Neural progenitor cell (in vitro differentiated cells): ENCODE data around the gene BBS1. TPM values are rescaled to one million over a fixed set of nuclear protein-coding genes. Genes with fewer than 3 reads are reported as not detected.
A peak's percentile ranks its signal among the peaks of the same experiment; 100 is the strongest.

Experiments used
- DNase-seq: peaks from one replicate; pipeline ENCODE4 v3.0.0-alpha.2; 2016; ENCODE audit warnings: low spot score
- H2AFZ ChIP-seq: fragments of 200-600 bp; sonication (generic); replicated peaks from 2 replicates; pipeline ENCODE4 v1.6.1; 2016; ENCODE audit warnings: antibody characterized with exemption
- H3F3A ChIP-seq: fragments of 200-600 bp; sonication (generic); 2 replicates; pipeline ENCODE4 v1.6.1; 2016; ENCODE audit warnings: antibody characterized with exemption, low read depth
- H3K27ac ChIP-seq: fragments of 200-600 bp; sonication (generic); 2 replicates; pipeline ENCODE4 v1.5.1; 2016; ENCODE audit warnings: mild to moderate bottlenecking
- H3K27me3 ChIP-seq: fragments of 200-600 bp; sonication (generic); 2 replicates; pipeline ENCODE4 v1.6.1; 2016; ENCODE audit warnings: mild to moderate bottlenecking, moderate library complexity
- H3K36me3 ChIP-seq: fragments of 200-600 bp; sonication (generic); 2 replicates; pipeline ENCODE4 v1.5.1; 2016
- H3K4me1 ChIP-seq: fragments of 200-600 bp; sonication (generic); 2 replicates; pipeline ENCODE4 v1.6.1; 2016; ENCODE audit warnings: mixed run types
- H3K4me2 ChIP-seq: fragments of 200-600 bp; sonication (generic); 2 replicates; pipeline ENCODE4 v1.6.1; 2016
- H3K4me3 ChIP-seq: fragments of 200-600 bp; sonication (generic); 2 replicates; pipeline ENCODE4 v1.5.1; 2016
- H3K79me2 ChIP-seq: fragments of 200-600 bp; sonication (generic); 2 replicates; pipeline ENCODE4 v1.6.1; 2016; ENCODE audit warnings: low read depth
- H3K9ac ChIP-seq: fragments of 200-600 bp; sonication (generic); 2 replicates; pipeline ENCODE4 v1.6.1; 2016
- H3K9me3 ChIP-seq: fragments of 200-600 bp; sonication (generic); 2 replicates; pipeline ENCODE4 v1.5.1; 2016; ENCODE audit warnings: low read depth
- H4K20me1 ChIP-seq: fragments of 200-600 bp; sonication (generic); 2 replicates; pipeline ENCODE4 v1.6.1; 2016; ENCODE audit warnings: low read depth
- H3K27ac Mint-ChIP-seq: 3 replicates; pipeline ENCODE4 v1.8.0; 2021; ENCODE audit warnings: mixed read lengths
- H3K27me3 Mint-ChIP-seq: 2 replicates; pipeline ENCODE4 v1.8.0; 2022; ENCODE audit warnings: low read depth, mild to moderate bottlenecking, inconsistent platforms, moderate library complexity, mixed read lengths; ENCODE audit not compliant: insufficient read depth
- H3K36me3 Mint-ChIP-seq: 3 replicates; pipeline ENCODE4 v1.8.0; 2021; ENCODE audit warnings: mixed read lengths
- H3K4me1 Mint-ChIP-seq: 3 replicates; pipeline ENCODE4 v1.8.0; 2021; ENCODE audit warnings: mixed read lengths
- H3K4me3 Mint-ChIP-seq: 3 replicates; pipeline ENCODE4 v1.8.0; 2021; ENCODE audit warnings: mild to moderate bottlenecking, moderate library complexity, mixed read lengths
- H3K9me3 Mint-ChIP-seq: 3 replicates; pipeline ENCODE4 v1.8.0; 2020; ENCODE audit warnings: mixed read lengths
- CTCF ChIP-seq: fragments of 200-600 bp; sonication (generic); IDR thresholded peaks from 2 replicates; pipeline ENCODE4 v1.5.1; 2017; ENCODE audit warnings: antibody characterized with exemption, mild to moderate bottlenecking
- EZH2 ChIP-seq: fragments of 200-600 bp; sonication (generic); IDR thresholded peaks from 2 replicates; pipeline ENCODE4 v1.6.1; 2017; ENCODE audit warnings: antibody characterized with exemption, mild to moderate bottlenecking, moderate library complexity
- EZH2phosphoT487 ChIP-seq: fragments of 200-600 bp; sonication (generic); IDR thresholded peaks from 2 replicates; pipeline ENCODE4 v1.6.1; 2017; ENCODE audit warnings: antibody characterized with exemption
- total RNA-seq: library from RNA; depleted of rRNA; stranded (reverse); fragments of >200 nt; gene quantifications from 2 replicates; pipeline ENCODE4 v1.2.3, GENCODE V29; 2015; ENCODE audit warnings: low replicate concordance

BBS1 gene
- total RNA-seq, 1 donor from 2014 or later = 42.0 TPM

GRCh38 chr11:66469441-66469840, 41.0 kb upstream of the BBS1 start:
- H2AFZ ChIP-seq = no peak overlapping the region
- Mint-ChIP-seq H3K4me1 (peaks cover 40% of the 10 kb centered on the region), H3K27ac (no peak overlapping the region), H3K9me3 (no peaks in the 10 kb centered on the region), H3K36me3 (peaks cover 5% of the 10 kb centered on the region), H3K4me3 (no peak overlapping the region), H3K27me3 (peaks cover 2% of the 10 kb centered on the region)
- no peaks in the 10 kb centered on the region for H3K9me3 ChIP-seq
- H4K20me1 ChIP-seq = peaks cover 18% of the 10 kb centered on the region
- H3K36me3 ChIP-seq = no peaks in the 10 kb centered on the region
- peaks cover 4% of the 10 kb centered on the region for H3K27me3 ChIP-seq
- no peak for DNase-seq
- peaks cover 26% of the 10 kb centered on the region for H3F3A ChIP-seq
- H3K79me2 ChIP-seq = no peaks in the 10 kb centered on the region
- no peak for TF ChIP-seq CTCF
- no peak for TF ChIP-seq EZH2phosphoT487
- no peak overlapping the region for H3K9ac ChIP-seq
- H3K4me1 ChIP-seq = peaks cover 9% of the 10 kb centered on the region
- no peak overlapping the region for H3K27ac ChIP-seq
- no peak overlapping the region for H3K4me3 ChIP-seq
- H3K4me2 ChIP-seq = no peak overlapping the region

- TF ChIP-seq CTCF (no peak), EZH2phosphoT487 (no peak), EZH2 (no peak)
- peak overlapping the region; percentile 52 for H3K4me3 Mint-ChIP-seq
Measured at GRCh38 chr11:66470015-66470414, 40.4 kb upstream of the BBS1 start.

GRCh38 chr11:66471142-66471541, 39.3 kb upstream of the BBS1 start:
- Histone ChIP-seq H3K9me3 (no peaks in the 10 kb centered on the region), H3K4me3 (no peak overlapping the region), H3F3A (peaks cover 11% of the 10 kb centered on the region), H3K27me3 (no peaks in the 10 kb centered on the region), H3K79me2 (no peaks in the 10 kb centered on the region), H3K9ac (no peak overlapping the region), H3K4me2 (no peak overlapping the region), H4K20me1 (peaks cover 18% of the 10 kb centered on the region), H3K36me3 (no peaks in the 10 kb centered on the region), H3K4me1 (peaks cover 9% of the 10 kb centered on the region), H3K27ac (no peak overlapping the region), H2AFZ (no peak overlapping the region)
- peaks cover 5% of the 10 kb centered on the region for H3K36me3 Mint-ChIP-seq
- H3K27me3 Mint-ChIP-seq = peaks cover 2% of the 10 kb centered on the region
- TF ChIP-seq CTCF = no peak
- TF ChIP-seq EZH2phosphoT487 = no peak
- no peak for TF ChIP-seq EZH2
- H3K4me1 Mint-ChIP-seq = peaks cover 30% of the 10 kb centered on the region
- H3K9me3 Mint-ChIP-seq = no peaks in the 10 kb centered on the region
- H3K4me3 Mint-ChIP-seq = no peak overlapping the region
- H3K27ac Mint-ChIP-seq = no peak overlapping the region
- DNase-seq = no peak

More at GRCh38 chr11:66470015-66470414, 40.4 kb upstream of the BBS1 start:
- no peaks in the 10 kb centered on the region for H3K9me3 ChIP-seq
- no peak for DNase-seq
- no peak overlapping the region for H3K4me3 ChIP-seq
- H4K20me1 ChIP-seq = peaks cover 18% of the 10 kb centered on the region
- H3F3A ChIP-seq = peaks cover 22% of the 10 kb centered on the region
- H3K9me3 Mint-ChIP-seq = no peaks in the 10 kb centered on the region
- H3K36me3 Mint-ChIP-seq = peaks cover 5% of the 10 kb centered on the region
- peaks cover 2% of the 10 kb centered on the region for H3K27me3 Mint-ChIP-seq
- no peaks in the 10 kb centered on the region for H3K36me3 ChIP-seq
- H3K4me2 ChIP-seq = no peak overlapping the region
- peak overlapping the region; percentile 78 for H3K27ac Mint-ChIP-seq
- no peaks in the 10 kb centered on the region for H3K79me2 ChIP-seq
- no peak overlapping the region for H3K27ac ChIP-seq
- H3K27me3 ChIP-seq = peaks cover 4% of the 10 kb centered on the region
- no peak overlapping the region for H2AFZ ChIP-seq
- H3K4me1 ChIP-seq = peaks cover 9% of the 10 kb centered on the region
- peaks cover 40% of the 10 kb centered on the region for H3K4me1 Mint-ChIP-seq
- no peak overlapping the region for H3K9ac ChIP-seq
